GM12878 (cell line): ENCODE measurements around the gene FBXO21. TPM values are rescaled to one million over a fixed set of nuclear protein-coding genes. Genes with fewer than 3 reads are reported as not detected.

Source experiments
- ATAC-seq: fragments of 200-7000 bp; cut with Tn5 transposase; 3 replicates; pipeline ENCODE4 v1.9.1; 2020; ENCODE audit warnings: mild to moderate bottlenecking, moderate library complexity
- BruUV-seq: library from RNA; stranded (reverse); fragments of 400-500 nt; replicated peaks from 2 replicates; lab custom pipeline; 2021; lab: Mats Ljungman, UMichigan
- CTCF ChIA-PET: fragments of 300-600 bp; sonication (Branson Sonifier 250); formaldehyde crosslinking; extraction: SDS; loops from one replicate; lab custom pipeline; 2021; ENCODE audit warnings: inconsistent platforms; lab: Yijun Ruan, JAX
- POLR2A ChIA-PET: fragments of 350-600 bp; formaldehyde crosslinking; extraction: SDS; loops from one replicate; lab custom pipeline; 2021; ENCODE audit warnings: inconsistent platforms; lab: Charles Lee
- RAD21 ChIA-PET: fragments of 300-600 bp; sonication (Branson Sonifier 250); formaldehyde crosslinking; loops from one replicate; lab custom pipeline; 2023; ENCODE audit warnings: antibody characterized with exemption; ENCODE audit not compliant: unreplicated experiment; lab: Charles Lee
- SMC1A ChIA-PET: fragments of 300-600 bp; sonication (Branson Sonifier 250); formaldehyde crosslinking; loops from one replicate; lab custom pipeline; 2023; ENCODE audit not compliant: unreplicated experiment, uncharacterized antibody; lab: Charles Lee
- DNase-seq: peaks from one replicate; pipeline ENCODE4 v3.0.0-alpha.2; 2011; ENCODE audit warnings: low read depth, low spot score
- FAIRE-seq: peaks from 3 replicates; lab custom pipeline; 2011; peaks lifted over from hg19 to GRCh38; lab: Jason Lieb, UNC
- H2AFZ ChIP-seq: 2 replicates; pipeline ENCODE4 v1.6.0; 2011; ENCODE audit warnings: low read depth, low read length, control low read depth; ENCODE audit not compliant: control insufficient read depth
- H3K27ac ChIP-seq: 2 replicates; pipeline ENCODE4 v1.5.1; 2011; ENCODE audit warnings: control low read depth; ENCODE audit not compliant: control insufficient read depth, insufficient read depth
- H3K27me3 ChIP-seq, 2 experiments: replicated peaks in 1 of 2; 2 replicates each; pipeline versions ENCODE4 v1.6.0 to v1.6.1; 2011; ENCODE audit warnings: low read length in 1 of 2; ENCODE audit not compliant: control insufficient read depth in 2 of 2, insufficient read depth in 2 of 2
- H3K36me3 ChIP-seq, 2 experiments: 2 replicates each; pipeline ENCODE4 v1.5.1; 2011; ENCODE audit warnings: low read length in 1 of 2; ENCODE audit not compliant: control insufficient read depth in 2 of 2, insufficient read depth in 2 of 2
- H3K4me1 ChIP-seq: 2 replicates; pipeline ENCODE4 v1.6.1; 2011; ENCODE audit warnings: mild to moderate bottlenecking, low read length, moderate library complexity, mixed read lengths; ENCODE audit not compliant: control insufficient read depth, insufficient read depth
- H3K4me2 ChIP-seq: 2 replicates; pipeline ENCODE4 v1.6.0; 2011; ENCODE audit warnings: control low read depth; ENCODE audit not compliant: control insufficient read depth, insufficient read depth
- H3K4me3 ChIP-seq: fragments of 200-600 bp; sonication (generic); 2 replicates; pipeline ENCODE4 v1.5.1; 2016
- H3K79me2 ChIP-seq: 2 replicates; pipeline ENCODE4 v1.6.0; 2011; ENCODE audit warnings: low read length; ENCODE audit not compliant: control insufficient read depth, insufficient read depth
- H3K9ac ChIP-seq: 2 replicates; pipeline ENCODE4 v1.8.0; 2011; ENCODE audit warnings: low read length, control low read depth, mixed read lengths; ENCODE audit not compliant: control insufficient read depth, insufficient read depth
- H3K9me3 ChIP-seq: replicated peaks from 3 replicates; pipeline ENCODE4 v1.5.1; 2011; ENCODE audit warnings: mild to moderate bottlenecking, low read length; ENCODE audit not compliant: control insufficient read depth, insufficient read depth
- H4K20me1 ChIP-seq: 2 replicates; pipeline ENCODE4 v1.6.0; 2011; ENCODE audit not compliant: control insufficient read depth, insufficient read depth
- BCL3 ChIP-seq: IDR thresholded peaks from 2 replicates; pipeline ENCODE4 v1.6.1; 2011; ENCODE audit warnings: borderline replicate concordance, low read depth, mild to moderate bottlenecking, moderate library complexity, low read length; ENCODE audit not compliant: insufficient read depth, poor library complexity, severe bottlenecking
- GABPA ChIP-seq: IDR thresholded peaks from 2 replicates; pipeline ENCODE4 v1.6.1; 2014; ENCODE audit warnings: antibody characterized with exemption, low read depth, mild to moderate bottlenecking, inconsistent platforms
- IRF3 ChIP-seq: fragments of 450-650 bp; IDR thresholded peaks from 2 replicates; pipeline ENCODE4 v1.6.1; 2014; ENCODE audit warnings: mild to moderate bottlenecking
- JUNB ChIP-seq: IDR thresholded peaks from 2 replicates; pipeline ENCODE4 v1.6.1; 2016; ENCODE audit warnings: antibody characterized with exemption, mild to moderate bottlenecking
- RBBP5 ChIP-seq: fragments of 200-600 bp; sonication (generic); conservative IDR thresholded peaks from 2 replicates; pipeline ENCODE4 v1.6.1; 2016
- SIX5 ChIP-seq: IDR thresholded peaks from 2 replicates; pipeline ENCODE4 v1.6.1; 2011; ENCODE audit warnings: mild to moderate bottlenecking, low read depth, low read length, moderate library complexity; ENCODE audit not compliant: severe bottlenecking
- WGBS: methylation state at CpG from one replicate; pipeline ENCODE4 v1.1.6; 2016; ENCODE audit warnings: low lambda C conversion rate; ENCODE audit not compliant: insufficient replicate concordance, insufficient coverage; ENCODE audit errors: missing lambda C conversion rate; 5-methylcytosine and 5-hydroxymethylcytosine counted together
- in situ Hi-C: fragments of 300-500 bp; cut with MboI; formaldehyde crosslinking; loops from 9 replicates; pipeline ENCODE4 v1.14.3; 2018; ENCODE audit warnings: mixed read lengths
- intact Hi-C: fragments of 100-400 bp; cut with micrococcal nuclease; formaldehyde crosslinking; loops from one replicate; pipeline ENCODE4 v1.14.2; 2022; ENCODE audit not compliant: unreplicated experiment
- polyA plus RNA-seq, 11 experiments: library from polyadenylated mRNA; depleted of rRNA in 4 of 11; unstranded in 6 of 11; stranded (reverse) in 5 of 11; fragments of >200 nt; fragmentation: Nextera tagmentation in 4 of 11; fragmentation: Illumina TruSeq in 1 of 11; extraction: Ambion mirVana in 4 of 11; extraction: Trizol in 1 of 11; gene quantifications; 1 replicate in 1 of 11; 2 replicates in 10 of 11; pipeline versions ENCODE4 v1.2.1 to v1.2.3, GENCODE V29; 2011 to 2016; ENCODE audit warnings: inconsistent platforms in 2 of 11, missing spikeins in 2 of 11, low read depth in 1 of 11
- total RNA-seq, 4 experiments: library from RNA; depleted of rRNA in 3 of 4; stranded (reverse); fragments of >200 nt in 3 of 4; fragmentation: Illumina TruSeq in 1 of 4; extraction: Trizol in 1 of 4; gene quantifications; 2 replicates each; pipeline versions ENCODE4 v1.2.1 to v1.2.3, GENCODE V29; 2013 to 2021
- TF ChIP-seq, protein P1 (sequence below): fragments of 450-650 bp; IDR thresholded peaks from 2 replicates; pipeline ENCODE4 v1.6.1; 2017; ENCODE audit warnings: mild to moderate bottlenecking, moderate library complexity
- TF ChIP-seq, protein P2 (sequence below): IDR thresholded peaks from 2 replicates; pipeline ENCODE4 v1.6.1; 2011; ENCODE audit warnings: low read depth, low read length, improper control_type of control experiment, borderline replicate concordance
- TF ChIP-seq, protein P3 (sequence below): IDR thresholded peaks from 2 replicates; pipeline ENCODE4 v1.6.1; 2012; ENCODE audit warnings: low read depth, low read length, improper control_type of control experiment
- TF ChIP-seq, protein P4 (sequence below): fragments of 450-650 bp; conservative IDR thresholded peaks from 2 replicates; pipeline ENCODE4 v1.6.1; 2017; ENCODE audit warnings: mild to moderate bottlenecking, moderate library complexity
- TF ChIP-seq, protein P5 (sequence below): fragments of 450-650 bp; IDR thresholded peaks from 2 replicates; pipeline ENCODE4 v1.6.1; 2017; ENCODE audit warnings: borderline replicate concordance

Gene FBXO21
- total and polyA plus RNA-seq, 10 of the 15 experiments (the other 5 are each of a cell fraction or from before 2014, with no cell fraction given), result 5.5 to 32.6 (median 18.9) TPM

GRCh38 chr12:117202033-117202432 is 11.8 kb upstream of the FBXO21 start:
- Histone ChIP-seq H3K9me3 (no peaks in the 10 kb centered on the region), H3K27me3 (no peaks in the 10 kb centered on the region; a peak in 1 of 4 replicates), H3K4me3 (no peak overlapping the region), H3K4me1 (no peaks in the 10 kb centered on the region), H3K9ac (no peak overlapping the region), H3K27ac (no peak overlapping the region), H2AFZ (no peak overlapping the region), H3K79me2 (no peaks in the 10 kb centered on the region), H3K4me2 (no peak overlapping the region), H3K36me3 (no peaks in the 10 kb centered on the region), H4K20me1 (no peaks in the 10 kb centered on the region)
- intact Hi-C loops (no loop called here), in situ Hi-C loops (no loop called here)
- no peak for ATAC-seq
- no TSS peak for BruUV-seq
- FAIRE-seq, result no peak
- ChIA-PET POLR2A (no interaction called here), RAD21 (no interaction called here), CTCF (interaction anchor here (3.6 kb wide), 1 partner anchor 9 kb away, joined by 11 read pairs; no protein-coding TSS in a partner anchor), SMC1A (interaction anchor here (1.3 kb wide), 1 partner anchor 11 kb away, joined by 3 read pairs; no protein-coding TSS in a partner anchor)
- no peak for DNase-seq
- 46% methylated on average over 9 of the region's 9 CpGs for WGBS
- TF ChIP-seq JUNB (no peak), IRF3 (no peak), BCL3 (no peak), RBBP5 (no peak), SIX5 (no peak), GABPA (no peak)
- TF ChIP-seq, protein P1, sequence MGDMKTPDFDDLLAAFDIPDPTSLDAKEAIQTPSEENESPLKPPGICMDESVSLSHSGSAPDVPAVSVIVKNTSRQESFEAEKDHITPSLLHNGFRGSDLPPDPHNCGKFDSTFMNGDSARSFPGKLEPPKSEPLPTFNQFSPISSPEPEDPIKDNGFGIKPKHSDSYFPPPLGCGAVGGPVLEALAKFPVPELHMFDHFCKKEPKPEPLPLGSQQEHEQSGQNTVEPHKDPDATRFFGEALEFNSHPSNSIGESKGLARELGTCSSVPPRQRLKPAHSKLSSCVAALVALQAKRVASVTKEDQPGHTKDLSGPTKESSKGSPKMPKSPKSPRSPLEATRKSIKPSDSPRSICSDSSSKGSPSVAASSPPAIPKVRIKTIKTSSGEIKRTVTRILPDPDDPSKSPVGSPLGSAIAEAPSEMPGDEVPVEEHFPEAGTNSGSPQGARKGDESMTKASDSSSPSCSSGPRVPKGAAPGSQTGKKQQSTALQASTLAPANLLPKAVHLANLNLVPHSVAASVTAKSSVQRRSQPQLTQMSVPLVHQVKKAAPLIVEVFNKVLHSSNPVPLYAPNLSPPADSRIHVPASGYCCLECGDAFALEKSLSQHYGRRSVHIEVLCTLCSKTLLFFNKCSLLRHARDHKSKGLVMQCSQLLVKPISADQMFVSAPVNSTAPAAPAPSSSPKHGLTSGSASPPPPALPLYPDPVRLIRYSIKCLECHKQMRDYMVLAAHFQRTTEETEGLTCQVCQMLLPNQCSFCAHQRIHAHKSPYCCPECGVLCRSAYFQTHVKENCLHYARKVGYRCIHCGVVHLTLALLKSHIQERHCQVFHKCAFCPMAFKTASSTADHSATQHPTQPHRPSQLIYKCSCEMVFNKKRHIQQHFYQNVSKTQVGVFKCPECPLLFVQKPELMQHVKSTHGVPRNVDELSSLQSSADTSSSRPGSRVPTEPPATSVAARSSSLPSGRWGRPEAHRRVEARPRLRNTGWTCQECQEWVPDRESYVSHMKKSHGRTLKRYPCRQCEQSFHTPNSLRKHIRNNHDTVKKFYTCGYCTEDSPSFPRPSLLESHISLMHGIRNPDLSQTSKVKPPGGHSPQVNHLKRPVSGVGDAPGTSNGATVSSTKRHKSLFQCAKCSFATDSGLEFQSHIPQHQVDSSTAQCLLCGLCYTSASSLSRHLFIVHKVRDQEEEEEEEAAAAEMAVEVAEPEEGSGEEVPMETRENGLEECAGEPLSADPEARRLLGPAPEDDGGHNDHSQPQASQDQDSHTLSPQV, result no peak
- TF ChIP-seq, protein P2, sequence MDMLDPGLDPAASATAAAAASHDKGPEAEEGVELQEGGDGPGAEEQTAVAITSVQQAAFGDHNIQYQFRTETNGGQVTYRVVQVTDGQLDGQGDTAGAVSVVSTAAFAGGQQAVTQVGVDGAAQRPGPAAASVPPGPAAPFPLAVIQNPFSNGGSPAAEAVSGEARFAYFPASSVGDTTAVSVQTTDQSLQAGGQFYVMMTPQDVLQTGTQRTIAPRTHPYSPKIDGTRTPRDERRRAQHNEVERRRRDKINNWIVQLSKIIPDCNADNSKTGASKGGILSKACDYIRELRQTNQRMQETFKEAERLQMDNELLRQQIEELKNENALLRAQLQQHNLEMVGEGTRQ, result no peak
- TF ChIP-seq, protein P3, sequence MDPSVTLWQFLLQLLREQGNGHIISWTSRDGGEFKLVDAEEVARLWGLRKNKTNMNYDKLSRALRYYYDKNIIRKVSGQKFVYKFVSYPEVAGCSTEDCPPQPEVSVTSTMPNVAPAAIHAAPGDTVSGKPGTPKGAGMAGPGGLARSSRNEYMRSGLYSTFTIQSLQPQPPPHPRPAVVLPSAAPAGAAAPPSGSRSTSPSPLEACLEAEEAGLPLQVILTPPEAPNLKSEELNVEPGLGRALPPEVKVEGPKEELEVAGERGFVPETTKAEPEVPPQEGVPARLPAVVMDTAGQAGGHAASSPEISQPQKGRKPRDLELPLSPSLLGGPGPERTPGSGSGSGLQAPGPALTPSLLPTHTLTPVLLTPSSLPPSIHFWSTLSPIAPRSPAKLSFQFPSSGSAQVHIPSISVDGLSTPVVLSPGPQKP, result no peak
- TF ChIP-seq, protein P4, sequence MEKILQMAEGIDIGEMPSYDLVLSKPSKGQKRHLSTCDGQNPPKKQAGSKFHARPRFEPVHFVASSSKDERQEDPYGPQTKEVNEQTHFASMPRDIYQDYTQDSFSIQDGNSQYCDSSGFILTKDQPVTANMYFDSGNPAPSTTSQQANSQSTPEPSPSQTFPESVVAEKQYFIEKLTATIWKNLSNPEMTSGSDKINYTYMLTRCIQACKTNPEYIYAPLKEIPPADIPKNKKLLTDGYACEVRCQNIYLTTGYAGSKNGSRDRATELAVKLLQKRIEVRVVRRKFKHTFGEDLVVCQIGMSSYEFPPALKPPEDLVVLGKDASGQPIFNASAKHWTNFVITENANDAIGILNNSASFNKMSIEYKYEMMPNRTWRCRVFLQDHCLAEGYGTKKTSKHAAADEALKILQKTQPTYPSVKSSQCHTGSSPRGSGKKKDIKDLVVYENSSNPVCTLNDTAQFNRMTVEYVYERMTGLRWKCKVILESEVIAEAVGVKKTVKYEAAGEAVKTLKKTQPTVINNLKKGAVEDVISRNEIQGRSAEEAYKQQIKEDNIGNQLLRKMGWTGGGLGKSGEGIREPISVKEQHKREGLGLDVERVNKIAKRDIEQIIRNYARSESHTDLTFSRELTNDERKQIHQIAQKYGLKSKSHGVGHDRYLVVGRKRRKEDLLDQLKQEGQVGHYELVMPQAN, result no peak
- TF ChIP-seq, protein P5, sequence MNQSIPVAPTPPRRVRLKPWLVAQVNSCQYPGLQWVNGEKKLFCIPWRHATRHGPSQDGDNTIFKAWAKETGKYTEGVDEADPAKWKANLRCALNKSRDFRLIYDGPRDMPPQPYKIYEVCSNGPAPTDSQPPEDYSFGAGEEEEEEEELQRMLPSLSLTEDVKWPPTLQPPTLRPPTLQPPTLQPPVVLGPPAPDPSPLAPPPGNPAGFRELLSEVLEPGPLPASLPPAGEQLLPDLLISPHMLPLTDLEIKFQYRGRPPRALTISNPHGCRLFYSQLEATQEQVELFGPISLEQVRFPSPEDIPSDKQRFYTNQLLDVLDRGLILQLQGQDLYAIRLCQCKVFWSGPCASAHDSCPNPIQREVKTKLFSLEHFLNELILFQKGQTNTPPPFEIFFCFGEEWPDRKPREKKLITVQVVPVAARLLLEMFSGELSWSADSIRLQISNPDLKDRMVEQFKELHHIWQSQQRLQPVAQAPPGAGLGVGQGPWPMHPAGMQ, result no peak
